RWPE1 (cell line): ENCODE results near the gene ASTN2.
A peak's percentile ranks its signal among the peaks of the same experiment; 100 is the strongest.

ENCODE experiments used
- CTCF ChIA-PET: fragments of 350-600 bp; sonication (Branson Sonifier 250); formaldehyde crosslinking; extraction: SDS; loops from one replicate; lab custom pipeline; 2021; lab: Yijun Ruan, JAX
- POLR2A ChIA-PET: fragments of 400-600 bp; formaldehyde crosslinking; extraction: SDS; loops from one replicate; lab custom pipeline; 2020; ENCODE audit warnings: antibody characterized with exemption; ENCODE audit not compliant: low non-redundant PET; lab: Yijun Ruan, JAX
- DNase-seq: peaks from one replicate; pipeline ENCODE4 v3.0.0; 2012; ENCODE audit warnings: low spot score
- H3K27ac ChIP-seq: fragments of 450-650 bp; 2 replicates; pipeline ENCODE4 v1.5.1; 2017
- TF ChIP-seq, protein P1 (sequence below): fragments of 450-650 bp; conservative IDR thresholded peaks from 2 replicates; pipeline ENCODE4 v1.5.1; 2017; ENCODE audit warnings: low read depth, mild to moderate bottlenecking

Gene ASTN2

DNA sequence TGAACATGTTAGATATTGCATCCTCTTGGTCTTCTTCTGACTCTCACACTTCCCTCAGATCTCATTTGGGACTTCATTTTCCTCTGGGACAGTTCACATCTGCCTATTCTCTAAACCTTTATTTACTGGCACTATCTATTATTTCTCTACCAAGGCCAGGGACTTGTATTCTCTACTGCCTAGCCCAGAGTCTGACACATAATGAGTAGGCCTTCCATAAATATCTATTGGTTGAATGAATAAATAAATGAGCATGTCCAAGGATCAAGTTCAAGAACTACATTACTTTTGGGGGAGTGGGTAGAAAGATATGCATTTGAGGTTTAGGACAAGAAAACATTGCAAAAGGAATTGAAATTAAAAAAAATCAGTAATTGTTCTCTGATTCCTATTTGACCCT, 477.5 kb downstream of the ASTN2 start:
- ChIA-PET CTCF (no interaction called here), POLR2A (no interaction called here)
- TF ChIP-seq, protein P1, sequence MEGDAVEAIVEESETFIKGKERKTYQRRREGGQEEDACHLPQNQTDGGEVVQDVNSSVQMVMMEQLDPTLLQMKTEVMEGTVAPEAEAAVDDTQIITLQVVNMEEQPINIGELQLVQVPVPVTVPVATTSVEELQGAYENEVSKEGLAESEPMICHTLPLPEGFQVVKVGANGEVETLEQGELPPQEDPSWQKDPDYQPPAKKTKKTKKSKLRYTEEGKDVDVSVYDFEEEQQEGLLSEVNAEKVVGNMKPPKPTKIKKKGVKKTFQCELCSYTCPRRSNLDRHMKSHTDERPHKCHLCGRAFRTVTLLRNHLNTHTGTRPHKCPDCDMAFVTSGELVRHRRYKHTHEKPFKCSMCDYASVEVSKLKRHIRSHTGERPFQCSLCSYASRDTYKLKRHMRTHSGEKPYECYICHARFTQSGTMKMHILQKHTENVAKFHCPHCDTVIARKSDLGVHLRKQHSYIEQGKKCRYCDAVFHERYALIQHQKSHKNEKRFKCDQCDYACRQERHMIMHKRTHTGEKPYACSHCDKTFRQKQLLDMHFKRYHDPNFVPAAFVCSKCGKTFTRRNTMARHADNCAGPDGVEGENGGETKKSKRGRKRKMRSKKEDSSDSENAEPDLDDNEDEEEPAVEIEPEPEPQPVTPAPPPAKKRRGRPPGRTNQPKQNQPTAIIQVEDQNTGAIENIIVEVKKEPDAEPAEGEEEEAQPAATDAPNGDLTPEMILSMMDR = no peak
- no peak overlapping the region for H3K27ac ChIP-seq
- DNase-seq = no peak

DNA sequence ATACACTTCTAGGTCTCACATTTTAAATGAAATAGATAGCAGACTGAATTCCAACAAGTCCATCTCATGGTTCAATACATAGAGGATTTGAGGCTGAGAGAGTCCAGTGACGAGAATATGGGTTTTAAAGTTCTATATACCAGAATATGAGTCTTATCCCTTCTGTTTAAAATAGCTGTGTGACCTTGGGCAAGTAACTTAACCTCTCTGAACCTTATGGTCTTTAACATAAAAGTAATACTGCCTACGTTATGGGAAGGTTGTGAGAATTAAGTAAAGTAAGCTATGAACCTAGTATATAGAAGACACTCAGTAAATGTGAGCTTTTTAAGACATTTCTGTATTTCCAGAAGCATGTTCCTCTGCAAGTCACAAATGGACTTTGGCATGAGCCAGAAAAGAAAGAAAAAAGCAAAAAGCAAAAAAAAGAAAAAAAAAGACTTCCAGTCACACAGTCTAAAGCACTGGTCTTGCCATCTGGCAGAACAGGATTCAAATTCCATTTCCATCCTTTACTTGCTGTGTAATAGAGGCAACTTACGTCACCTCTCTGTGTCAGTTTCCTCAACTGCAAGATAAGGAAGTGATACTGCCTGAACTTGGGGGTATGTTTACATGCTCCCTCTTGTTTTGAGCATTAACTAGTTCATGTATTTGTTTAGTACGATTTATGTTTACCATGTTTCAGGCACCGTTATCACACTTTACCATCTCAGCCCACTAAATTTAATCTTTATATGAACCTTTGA, 479.5 kb downstream of the ASTN2 start:
- TF ChIP-seq, protein P1 = no peak
- no peak overlapping the region for H3K27ac ChIP-seq
- DNase-seq = no peak
- POLR2A ChIA-PET = no interaction called here
- CTCF ChIA-PET = no interaction called here

DNA sequence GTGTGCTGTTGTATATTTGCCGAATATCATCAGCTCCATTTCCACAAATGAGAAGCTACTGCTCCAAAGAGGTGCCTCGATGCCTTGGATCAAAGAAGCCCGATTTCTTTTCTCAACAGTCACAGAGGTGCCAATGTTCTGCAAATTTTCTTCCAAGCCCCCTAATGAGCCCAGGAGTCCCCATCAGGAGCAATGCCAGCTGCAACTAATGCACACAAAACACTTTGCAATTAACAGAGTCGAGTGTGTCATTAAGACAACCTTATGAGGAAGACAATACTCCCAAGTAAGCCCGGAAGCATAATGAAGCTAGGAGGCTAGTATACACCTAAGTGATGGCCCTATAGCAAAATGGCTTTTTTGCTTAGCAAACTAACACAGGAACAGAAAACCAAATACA, 480.7 kb downstream of the ASTN2 start:
- H3K27ac ChIP-seq = no peak overlapping the region
- POLR2A ChIA-PET = no interaction called here

DNA sequence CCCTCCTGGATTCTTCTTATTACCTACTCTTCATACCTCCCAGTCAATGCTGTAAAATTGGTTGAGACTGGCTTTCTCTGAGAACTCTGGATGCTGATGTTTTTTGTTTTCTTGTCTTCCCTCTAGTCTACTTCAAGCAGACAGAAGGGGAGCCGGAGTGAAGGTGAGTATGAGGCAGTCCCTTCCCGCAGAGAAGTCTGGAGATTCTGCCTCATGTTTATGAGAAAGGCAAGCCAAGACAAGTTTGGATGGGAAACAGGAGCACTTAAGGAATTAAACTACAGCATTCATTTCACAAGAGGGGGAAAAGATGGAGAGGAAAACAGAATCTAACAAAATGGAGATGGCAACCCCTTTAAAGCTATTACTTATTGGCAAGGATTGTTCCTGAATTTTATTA, 481.6 kb downstream of the ASTN2 start:
- POLR2A ChIA-PET = interaction anchor here (0.6 kb wide), 1 partner anchor 1329 kb away, joined by 6 read pairs; no protein-coding TSS in a partner anchor
- peak; percentile 66 for DNase-seq
- TF ChIP-seq, protein P1 = no peak
- CTCF ChIA-PET = interaction anchor here (0.6 to 1.0 kb wide), 2 partner anchors 8 to 14 kb away, joined by 3 to 6 read pairs; no protein-coding TSS in a partner anchor
- H3K27ac ChIP-seq = no peak overlapping the region

More for the DNA sequence above, 480.7 kb downstream of the ASTN2 start:
- no peak for DNase-seq
- CTCF ChIA-PET = interaction anchor here (0.6 to 0.8 kb wide), 3 partner anchors 11 to 23 kb away, joined by 3 to 4 read pairs (median 3); no protein-coding TSS in a partner anchor
- TF ChIP-seq, protein P1 = no peak

DNA sequence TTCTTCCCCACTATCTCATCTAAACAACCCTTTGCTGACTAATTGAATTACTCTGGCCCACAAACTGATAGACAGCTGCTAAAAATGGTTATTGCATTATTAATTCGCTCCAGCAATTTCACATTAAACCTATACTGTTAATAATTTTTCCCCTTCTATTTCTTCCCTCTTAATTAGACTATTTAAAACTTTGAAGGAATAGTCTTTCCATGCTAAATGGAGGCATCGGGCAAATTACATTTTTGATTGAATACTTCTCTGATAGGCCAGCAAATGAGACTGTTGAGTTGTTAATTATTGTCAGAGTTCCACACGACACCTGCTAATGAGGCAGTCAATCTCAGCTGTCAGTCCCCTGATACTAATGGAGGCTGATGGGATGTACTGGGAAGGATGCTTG, 485.2 kb downstream of the ASTN2 start:
- H3K27ac ChIP-seq = no peak overlapping the region
- POLR2A ChIA-PET = no interaction called here
- no peak for DNase-seq
- CTCF ChIA-PET = interaction anchor here (1.0 kb wide), 1 partner anchor 9 kb away, joined by 3 read pairs; no protein-coding TSS in a partner anchor
- TF ChIP-seq, protein P1 = no peak

DNA sequence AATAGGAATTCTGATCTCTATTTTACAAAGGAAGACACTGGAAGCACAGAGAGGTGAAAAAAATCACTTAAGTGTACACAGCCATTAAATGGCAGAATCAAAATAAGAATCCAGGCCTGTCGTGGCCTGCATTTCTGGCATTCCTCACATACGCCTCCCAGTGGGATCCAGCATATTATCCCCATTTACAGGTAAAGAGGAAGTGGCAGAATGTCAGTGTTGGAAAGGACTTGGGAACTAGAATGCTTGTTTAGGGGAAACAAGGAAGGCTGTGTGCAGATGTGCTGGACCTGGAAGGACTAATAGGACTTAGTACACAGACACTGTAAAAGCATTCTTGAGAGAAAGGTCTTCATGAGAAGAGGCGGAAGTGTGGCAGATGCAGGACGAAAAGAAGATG, 486.0 kb downstream of the ASTN2 start:
- CTCF ChIA-PET = interaction anchor here (1.0 kb wide), 1 partner anchor 9 kb away, joined by 3 read pairs; no protein-coding TSS in a partner anchor
- peak; percentile 71 for DNase-seq
- TF ChIP-seq, protein P1 = no peak; the same call in 1 of the 2 replicates
- POLR2A ChIA-PET = no interaction called here
- no peak overlapping the region for H3K27ac ChIP-seq
